K562 (cell line): ENCODE measurements around the gene ZNF620. TPM values are rescaled to one million over a fixed set of nuclear protein-coding genes. Genes with fewer than 3 reads are reported as not detected.

Source experiments
- ATAC-seq: fragments of 200-7000 bp; cut with Tn5 transposase; 3 replicates; pipeline ENCODE4 v1.9.1; 2020; ENCODE audit warnings: moderate library complexity
- BruUV-seq: library from RNA; stranded (reverse); fragments of 400-500 nt; replicated peaks from 2 replicates; lab custom pipeline; 2021; lab: Mats Ljungman, UMichigan
- CTCF ChIA-PET: fragments of 300-600 bp; formaldehyde crosslinking; extraction: SDS; loops from one replicate; lab custom pipeline; 2021; ENCODE audit warnings: low intra/inter-chr PET ratio; lab: Yijun Ruan, JAX
- POLR2A ChIA-PET: fragments of 300-600, 350-650 bp; sonication (Branson Sonifier 250); formaldehyde crosslinking; extraction: SDS; loops from one replicate; lab custom pipeline; 2021; ENCODE audit warnings: antibody characterized with exemption, inconsistent platforms; lab: Yijun Ruan, JAX
- DNase-seq, 4 experiments: peaks; one replicate each; pipeline versions ENCODE4 v3.0.0 to v3.0.0-alpha.2; 2011 to 2018; ENCODE audit warnings: low spot score in 3 of 4, mixed read lengths in 3 of 4; ENCODE audit errors: extremely low read depth in 1 of 4
- FAIRE-seq: peaks from 2 replicates; lab custom pipeline; 2011; peaks lifted over from hg19 to GRCh38; lab: Jason Lieb, UNC
- H2AFZ ChIP-seq: 2 replicates; pipeline ENCODE4 v1.6.0; 2011; ENCODE audit warnings: low read depth, low read length, control low read depth, inconsistent platforms
- H3K27ac ChIP-seq: fragments of 200-600 bp; 3 replicates; pipeline ENCODE4 v1.8.0; 2011; ENCODE audit warnings: low read depth, mild to moderate bottlenecking, control low read depth, inconsistent platforms, low read length, moderate library complexity, mixed read lengths; ENCODE audit errors: extremely low read depth
- H3K27me3 ChIP-seq, 2 experiments: fragments of 300-600 bp in 1 of 2; 2 replicates in 1 of 2; 3 replicates in 1 of 2; pipeline versions ENCODE4 v1.6.0 to v1.8.0; 2011; ENCODE audit warnings: inconsistent platforms in 2 of 2, low read length in 2 of 2, mild to moderate bottlenecking in 1 of 2, mixed read lengths in 1 of 2, moderate library complexity in 1 of 2; ENCODE audit not compliant: control insufficient read depth in 2 of 2, insufficient read depth in 2 of 2
- H3K36me3 ChIP-seq: fragments of 300-600 bp; 3 replicates; pipeline ENCODE4 v1.8.0; 2011; ENCODE audit warnings: mild to moderate bottlenecking, low read length, inconsistent platforms; ENCODE audit not compliant: control insufficient read depth, insufficient read depth
- H3K4me1 ChIP-seq, 2 experiments: fragments of 200-600 bp in 1 of 2; replicated peaks in 1 of 2; 2 replicates in 1 of 2; 3 replicates in 1 of 2; pipeline versions ENCODE4 v1.5.1 to v1.8.0; 2011; ENCODE audit warnings: inconsistent platforms in 2 of 2, low read length in 2 of 2, mild to moderate bottlenecking in 1 of 2, mixed read lengths in 1 of 2, moderate library complexity in 1 of 2; ENCODE audit not compliant: control insufficient read depth in 2 of 2, insufficient read depth in 2 of 2
- H3K4me2 ChIP-seq: 2 replicates; pipeline ENCODE4 v1.6.1; 2011; ENCODE audit warnings: low read length, control low read depth, inconsistent platforms, mixed read lengths; ENCODE audit not compliant: insufficient read depth
- H3K4me3 ChIP-seq: fragments of 200-600 bp; sonication (generic), shearing (Covaris generic); 2 replicates; pipeline ENCODE4 v1.5.1; 2016; ENCODE audit warnings: control low read depth, inconsistent platforms
- H3K79me2 ChIP-seq: fragments of 200-600 bp; 3 replicates; pipeline ENCODE4 v1.8.0; 2011; ENCODE audit warnings: low read length, inconsistent platforms; ENCODE audit not compliant: control insufficient read depth, insufficient read depth
- H3K9ac ChIP-seq, 2 experiments: 2 replicates each; pipeline versions ENCODE4 v1.6.0 to v1.6.1; 2011; ENCODE audit warnings: low read depth in 2 of 2, low read length in 2 of 2, control low read depth in 1 of 2, inconsistent platforms in 1 of 2, mild to moderate bottlenecking in 1 of 2, mixed read lengths in 1 of 2; ENCODE audit not compliant: insufficient read depth in 1 of 2
- H3K9me1 ChIP-seq: one replicate; pipeline ENCODE4 v1.6.0; 2011; ENCODE audit warnings: inconsistent platforms, mild to moderate bottlenecking, low read length, moderate library complexity; ENCODE audit not compliant: control insufficient read depth, insufficient read depth
- H3K9me3 ChIP-seq: replicated peaks from 2 replicates; pipeline ENCODE4 v1.5.1; 2011; ENCODE audit warnings: low read depth, low read length, inconsistent platforms; ENCODE audit not compliant: control insufficient read depth, insufficient read depth
- H4K20me1 ChIP-seq: replicated peaks from 2 replicates; pipeline ENCODE4 v1.6.1; 2011; ENCODE audit warnings: low read length, inconsistent platforms, mixed read lengths; ENCODE audit not compliant: control insufficient read depth, insufficient read depth
- ARID1B ChIP-seq: fragments of 450-650 bp; IDR thresholded peaks from 2 replicates; pipeline ENCODE4 v1.6.1; 2016; ENCODE audit warnings: antibody characterized with exemption, mild to moderate bottlenecking, inconsistent platforms
- DNMT1 ChIP-seq: fragments of 450-650 bp; IDR thresholded peaks from 2 replicates; pipeline ENCODE4 v1.6.1; 2016; ENCODE audit warnings: antibody characterized with exemption, mild to moderate bottlenecking
- FOXA1 ChIP-seq: fragments of 450-650 bp; IDR thresholded peaks from 2 replicates; pipeline ENCODE4 v1.6.1; 2016; ENCODE audit warnings: mild to moderate bottlenecking, borderline replicate concordance
- HNRNPH1 ChIP-seq: fragments of 200-400 bp; formaldehyde crosslinking; optimal IDR thresholded peaks from 2 replicates; pipeline ENCODE3; 2017; ENCODE audit warnings: low read depth, mild to moderate bottlenecking, low read length, moderate library complexity
- IFI16 ChIP-seq: fragments of 250-450 bp; sonication (Bioruptor Pico); IDR thresholded peaks from 2 replicates; pipeline ENCODE4 v2.1.2; 2022; ENCODE audit warnings: mild to moderate bottlenecking, inconsistent platforms
- MAFG ChIP-seq: fragments of 450-650 bp; conservative IDR thresholded peaks from 2 replicates; pipeline ENCODE4 v1.6.1; 2016; ENCODE audit warnings: missing genetic modification characterization, missing compliant biosample characterization
- MTA1 ChIP-seq: fragments of 450-650 bp; IDR thresholded peaks from 2 replicates; pipeline ENCODE4 v1.6.1; 2017; ENCODE audit warnings: borderline replicate concordance
- MYC ChIP-seq, 2 experiments: fragments of 250-450 bp in 1 of 2; sonication (Bioruptor Pico) in 1 of 2; IDR thresholded peaks; 2 replicates each; pipeline versions ENCODE4 v1.5.1 to v1.6.1; 2012 to 2021; ENCODE audit warnings: low read depth in 2 of 2, borderline replicate concordance in 1 of 2, improper control_type of control experiment in 1 of 2, low read length in 1 of 2, mild to moderate bottlenecking in 1 of 2, moderate library complexity in 1 of 2
- RBM17 ChIP-seq: fragments of 200-400 bp; formaldehyde crosslinking; IDR thresholded peaks from 2 replicates; pipeline ENCODE4 v1.6.1; 2017; ENCODE audit warnings: low read depth, mild to moderate bottlenecking, low read length, borderline replicate concordance
- SETDB1 ChIP-seq: IDR thresholded peaks from one replicate; pipeline ENCODE4 v1.6.1; 2012; ENCODE audit warnings: low read length, control low read depth, inconsistent platforms
- TAF9B ChIP-seq: fragments of 450-650 bp; IDR thresholded peaks from 2 replicates; pipeline ENCODE4 v1.6.1; 2018; ENCODE audit warnings: mild to moderate bottlenecking; ENCODE audit not compliant: partially characterized antibody
- TBL1XR1 ChIP-seq, 2 experiments: IDR thresholded peaks; 2 replicates each; pipeline ENCODE4 v1.6.1; 2012; ENCODE audit warnings: improper control_type of control experiment in 2 of 2, low read length in 2 of 2, mild to moderate bottlenecking in 1 of 2
- TRIM24 ChIP-seq, 2 experiments: fragments of 450-650 bp; IDR thresholded peaks; 2 replicates each; pipeline ENCODE4 v1.6.1; 2016
- ZNF175 ChIP-seq: fragments of 200-800 bp; sonication (Bioruptor generic); IDR thresholded peaks from 2 replicates; pipeline ENCODE4 v1.6.1; 2016; ENCODE audit warnings: low read depth, mild to moderate bottlenecking, missing genetic modification characterization, missing compliant biosample characterization
- ZNF184 ChIP-seq: sonication (generic); formaldehyde crosslinking; IDR thresholded peaks from 2 replicates; pipeline ENCODE4 v1.5.0; 2020; ENCODE audit warnings: missing genetic modification reagents
- ZNF830 ChIP-seq: fragments of 250-450 bp; sonication (Bioruptor Pico); IDR thresholded peaks from 2 replicates; pipeline ENCODE4 v1.5.0; 2021; ENCODE audit warnings: mild to moderate bottlenecking
- WGBS: fragments of 100-300 bp; shearing (Covaris generic); methylation state at CpG from one replicate; pipeline ENCODE4 v1.1.6; 2016; ENCODE audit warnings: low coverage, mixed read lengths; ENCODE audit not compliant: insufficient coverage; ENCODE audit errors: missing lambda C conversion rate; 5-methylcytosine and 5-hydroxymethylcytosine counted together
- in situ Hi-C: fragments of 300-500 bp; cut with MboI; formaldehyde crosslinking; loops from 4 replicates; pipeline ENCODE4 v1.15.0; 2018; ENCODE audit warnings: inconsistent platforms, mixed read lengths
- intact Hi-C: fragments of 100-400 bp; cut with micrococcal nuclease; formaldehyde crosslinking; loops from 2 replicates; pipeline ENCODE4 v1.14.2; 2022
- polyA plus RNA-seq, 8 experiments: library from polyadenylated mRNA; depleted of rRNA in 4 of 8; stranded (reverse) in 5 of 8; unstranded in 3 of 8; fragments of >200 nt; fragmentation: Nextera tagmentation in 2 of 8; fragmentation: Illumina TruSeq in 1 of 8; extraction: Ambion mirVana in 2 of 8; extraction: Trizol in 1 of 8; gene quantifications; 2 replicates each; pipeline versions ENCODE4 v1.2.1 to v1.2.3, GENCODE V29; 2011 to 2014; ENCODE audit warnings: inconsistent platforms in 1 of 8, missing spikeins in 1 of 8
- total RNA-seq, 7 experiments: library from RNA; depleted of rRNA in 6 of 7; stranded (reverse); fragments of >200 nt in 6 of 7; fragmentation: Illumina TruSeq in 2 of 7; extraction: Trizol in 2 of 7; gene quantifications; 2 replicates each; pipeline versions ENCODE4 v1.2.1 to v1.2.3, GENCODE V29; 2011 to 2021; ENCODE audit warnings: low replicate concordance in 1 of 7
- TF ChIP-seq, protein P1 (sequence below): fragments of 450-650 bp; IDR thresholded peaks from 2 replicates; pipeline ENCODE4 v1.6.1; 2016; ENCODE audit warnings: missing biosample characterization, missing genetic modification characterization
- TF ChIP-seq, protein P2 (sequence below), 2 experiments: fragments of 150-350 bp in 1 of 2; IDR thresholded peaks; 2 replicates each; pipeline ENCODE4 v1.6.1; 2012 to 2016; ENCODE audit warnings: low read depth in 2 of 2, low read length in 2 of 2, mild to moderate bottlenecking in 1 of 2, moderate library complexity in 1 of 2

ZNF620 gene
- total and polyA plus RNA-seq, 9 of the 15 experiments (the other 6 are each of a cell fraction or from before 2014, with no cell fraction given), result 1.2 to 5.5 (median 3.3) TPM

DNA sequence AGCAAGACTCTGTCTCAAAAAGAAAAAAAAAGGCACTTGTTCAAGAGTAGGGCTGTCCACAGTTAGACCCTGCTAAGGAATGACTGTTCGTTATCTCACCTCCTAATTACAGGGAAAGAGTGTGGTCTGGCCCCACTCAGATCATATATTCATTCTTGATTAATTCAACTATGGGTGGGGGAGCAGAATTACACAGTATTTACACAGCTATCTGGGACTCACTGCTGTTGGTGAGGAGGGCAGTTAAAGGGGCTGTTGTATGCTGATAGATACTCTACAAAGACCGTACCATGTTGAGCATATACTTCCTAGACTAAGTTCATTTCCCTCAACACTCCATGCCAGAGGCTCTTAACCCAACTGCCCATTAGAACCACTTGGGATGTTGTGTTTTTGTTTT is 3.8 kb upstream of the ZNF620 start:
- no peak overlapping the region for H3K4me3 ChIP-seq
- H3K36me3 ChIP-seq, result no peaks in the 10 kb centered on the region
- H3K27me3 ChIP-seq, result 0 out of 5 replicates have a peak, but pooled peaks cover 0 to 3% of the 10 kb centered on the region in 2 experiments
- H3K9ac ChIP-seq, result no peak overlapping the region
- H4K20me1 ChIP-seq, result no peaks in the 10 kb centered on the region
- no peaks in the 10 kb centered on the region for H3K79me2 ChIP-seq
- H3K27ac ChIP-seq, result no peak overlapping the region
- ChIA-PET CTCF (no interaction called here), POLR2A (interaction anchor here (0.7 to 1.2 kb wide), 2 partner anchors 11 to 193 kb away, joined by 3 read pairs; no protein-coding TSS in a partner anchor)
- H3K4me2 ChIP-seq, result no peak overlapping the region; the same call in 1 of the 2 replicates
- whole genome bisulfite sequencing, result 13% methylated on average over 2 of the region's 2 CpGs
- H3K9me1 ChIP-seq, result no peaks in the 10 kb centered on the region
- no peaks in the 10 kb centered on the region for H3K9me3 ChIP-seq
- intact Hi-C loops, result no loop called here
- no peak for DNase-seq
- FAIRE-seq, result no peak
- in situ Hi-C loops, result no loop called here
- H2AFZ ChIP-seq, result peak overlapping the region; percentile 39; the same call in 1 of the 2 replicates
- peaks cover 0 to 7% of the 10 kb centered on the region in 2 experiments; a peak in 3 of 5 replicates for H3K4me1 ChIP-seq
- no TSS peak for BruUV-seq
- ATAC-seq, result no peak
- no peak for TF ChIP-seq MAFG (tag)
- no peak for TF ChIP-seq ZNF184 (CRISPR knock-in tag)
- TF ChIP-seq TRIM24 (IDR thresholded peaks at IDR 0.05), result no peak
- no peak for TF ChIP-seq HNRNPH1
- TF ChIP-seq ARID1B, result 0 out of 2 replicates have a peak, but pooled peaks have one; percentile 16
- no peak for TF ChIP-seq RBM17
- TF ChIP-seq ZNF175 (CRISPR knock-in tag), result no peak
- TF ChIP-seq ZNF830, result no peak
- no peak for TF ChIP-seq IFI16 (CRISPR knock-in tag)
- TF ChIP-seq DNMT1, result no peak
- TF ChIP-seq SETDB1, result no peak
- TF ChIP-seq TAF9B, result no peak
- TF ChIP-seq MYC (IDR thresholded peaks at IDR 0.05; ENCODE audit: low read depth, low read length), result no peak
- TF ChIP-seq MYC (CRISPR knock-in tag; IDR thresholded peaks at IDR 0.05; ENCODE audit: borderline replicate concordance, low read depth), result no peak
- TF ChIP-seq TBL1XR1 (IDR thresholded peaks at IDR 0.05; ENCODE audit: low read length in 2 of 2), result no peak
- TF ChIP-seq MTA1, result no peak
- TF ChIP-seq, protein P1, sequence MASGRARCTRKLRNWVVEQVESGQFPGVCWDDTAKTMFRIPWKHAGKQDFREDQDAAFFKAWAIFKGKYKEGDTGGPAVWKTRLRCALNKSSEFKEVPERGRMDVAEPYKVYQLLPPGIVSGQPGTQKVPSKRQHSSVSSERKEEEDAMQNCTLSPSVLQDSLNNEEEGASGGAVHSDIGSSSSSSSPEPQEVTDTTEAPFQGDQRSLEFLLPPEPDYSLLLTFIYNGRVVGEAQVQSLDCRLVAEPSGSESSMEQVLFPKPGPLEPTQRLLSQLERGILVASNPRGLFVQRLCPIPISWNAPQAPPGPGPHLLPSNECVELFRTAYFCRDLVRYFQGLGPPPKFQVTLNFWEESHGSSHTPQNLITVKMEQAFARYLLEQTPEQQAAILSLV (tag), result no peak
- TF ChIP-seq FOXA1, result no peak
- TF ChIP-seq, protein P2, sequence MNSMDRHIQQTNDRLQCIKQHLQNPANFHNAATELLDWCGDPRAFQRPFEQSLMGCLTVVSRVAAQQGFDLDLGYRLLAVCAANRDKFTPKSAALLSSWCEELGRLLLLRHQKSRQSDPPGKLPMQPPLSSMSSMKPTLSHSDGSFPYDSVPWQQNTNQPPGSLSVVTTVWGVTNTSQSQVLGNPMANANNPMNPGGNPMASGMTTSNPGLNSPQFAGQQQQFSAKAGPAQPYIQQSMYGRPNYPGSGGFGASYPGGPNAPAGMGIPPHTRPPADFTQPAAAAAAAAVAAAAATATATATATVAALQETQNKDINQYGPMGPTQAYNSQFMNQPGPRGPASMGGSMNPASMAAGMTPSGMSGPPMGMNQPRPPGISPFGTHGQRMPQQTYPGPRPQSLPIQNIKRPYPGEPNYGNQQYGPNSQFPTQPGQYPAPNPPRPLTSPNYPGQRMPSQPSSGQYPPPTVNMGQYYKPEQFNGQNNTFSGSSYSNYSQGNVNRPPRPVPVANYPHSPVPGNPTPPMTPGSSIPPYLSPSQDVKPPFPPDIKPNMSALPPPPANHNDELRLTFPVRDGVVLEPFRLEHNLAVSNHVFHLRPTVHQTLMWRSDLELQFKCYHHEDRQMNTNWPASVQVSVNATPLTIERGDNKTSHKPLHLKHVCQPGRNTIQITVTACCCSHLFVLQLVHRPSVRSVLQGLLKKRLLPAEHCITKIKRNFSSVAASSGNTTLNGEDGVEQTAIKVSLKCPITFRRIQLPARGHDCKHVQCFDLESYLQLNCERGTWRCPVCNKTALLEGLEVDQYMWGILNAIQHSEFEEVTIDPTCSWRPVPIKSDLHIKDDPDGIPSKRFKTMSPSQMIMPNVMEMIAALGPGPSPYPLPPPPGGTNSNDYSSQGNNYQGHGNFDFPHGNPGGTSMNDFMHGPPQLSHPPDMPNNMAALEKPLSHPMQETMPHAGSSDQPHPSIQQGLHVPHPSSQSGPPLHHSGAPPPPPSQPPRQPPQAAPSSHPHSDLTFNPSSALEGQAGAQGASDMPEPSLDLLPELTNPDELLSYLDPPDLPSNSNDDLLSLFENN (IDR thresholded peaks at IDR 0.05; ENCODE audit: low read depth in 2 of 2, low read length in 2 of 2), result no peak
